HG03520 (cell line): Measurements from ENCODE around the gene TXNDC12.
"Not testable (repeated sequence)": the region's sequence is repeated elsewhere in the genome, so short reads cannot be mapped to it uniquely, and the experiment has no call there.

Source experiments
- ATAC-seq: cut with Tn5 transposase; IDR thresholded peaks from one replicate; pipeline ENCODE4 v1.9.1; 2021; ENCODE audit warnings: mild to moderate bottlenecking, moderate library complexity; ENCODE audit not compliant: unreplicated experiment

Gene TXNDC12

DNA sequence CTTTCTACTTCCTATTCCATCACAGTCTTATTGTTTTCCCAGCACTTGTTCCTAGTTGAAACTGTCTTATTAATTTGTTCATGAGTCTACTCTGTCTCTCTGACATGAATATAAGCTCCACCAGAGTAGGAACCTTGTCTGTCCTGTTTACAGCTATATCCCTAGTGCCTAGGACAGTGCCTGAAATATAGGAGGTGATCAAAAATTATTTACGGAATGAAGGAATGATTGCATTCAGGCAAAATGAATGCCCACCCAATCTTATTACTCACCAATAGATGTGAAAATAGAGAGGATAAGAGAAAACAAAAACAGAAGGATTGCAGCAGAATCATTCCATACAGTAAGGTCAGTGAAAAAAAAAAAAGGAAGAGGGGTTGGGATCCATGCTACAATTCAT, 1.1 kb downstream of the TXNDC12 start:
- ATAC-seq, result no peak

DNA sequence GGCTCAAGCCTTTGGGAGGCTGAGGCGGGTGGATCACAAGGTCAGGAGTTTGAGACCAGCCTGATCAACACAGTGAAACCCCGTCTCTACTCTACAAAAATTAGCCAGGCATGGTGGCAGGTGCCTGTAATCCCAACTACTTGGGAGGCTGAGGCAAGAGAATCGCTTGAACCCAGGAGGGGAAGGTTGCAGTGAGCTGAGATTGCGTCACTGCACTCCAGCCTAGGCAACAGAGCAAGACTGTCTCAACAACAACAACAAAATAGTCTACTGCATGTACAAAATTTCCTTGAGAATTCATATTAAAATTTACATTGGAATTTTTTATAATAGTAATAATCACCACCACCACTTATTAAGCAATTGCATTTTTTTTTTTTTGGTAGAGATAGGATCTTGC, 5.7 kb downstream of the TXNDC12 start:
- not testable (repeated sequence) for ATAC-seq

DNA sequence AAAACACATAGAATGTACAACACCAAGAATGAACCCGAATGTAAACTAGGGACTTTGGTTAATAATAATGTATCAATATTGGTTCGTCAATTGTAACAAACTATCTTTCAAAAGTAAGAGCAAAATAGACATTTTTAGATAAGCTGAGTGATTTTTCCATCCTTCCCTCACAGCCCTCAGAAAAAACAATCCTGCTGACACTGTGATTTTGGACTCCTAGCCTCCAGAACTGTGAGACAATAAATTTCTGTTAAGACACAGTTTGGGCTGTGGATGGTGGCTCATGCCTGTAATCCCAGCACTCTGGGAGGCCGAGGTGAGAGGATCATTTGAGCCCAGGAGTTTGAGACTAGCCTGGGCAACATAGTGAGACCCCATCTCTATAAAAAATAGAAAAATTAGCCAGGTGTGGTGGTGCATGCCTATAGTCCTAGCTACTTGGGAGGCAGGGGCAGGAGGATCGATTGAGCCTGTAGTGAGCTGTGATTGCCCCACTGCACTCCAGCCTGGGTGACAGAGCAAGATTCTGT, 9.3 kb downstream of the TXNDC12 start:
- not testable (repeated sequence) for ATAC-seq

DNA sequence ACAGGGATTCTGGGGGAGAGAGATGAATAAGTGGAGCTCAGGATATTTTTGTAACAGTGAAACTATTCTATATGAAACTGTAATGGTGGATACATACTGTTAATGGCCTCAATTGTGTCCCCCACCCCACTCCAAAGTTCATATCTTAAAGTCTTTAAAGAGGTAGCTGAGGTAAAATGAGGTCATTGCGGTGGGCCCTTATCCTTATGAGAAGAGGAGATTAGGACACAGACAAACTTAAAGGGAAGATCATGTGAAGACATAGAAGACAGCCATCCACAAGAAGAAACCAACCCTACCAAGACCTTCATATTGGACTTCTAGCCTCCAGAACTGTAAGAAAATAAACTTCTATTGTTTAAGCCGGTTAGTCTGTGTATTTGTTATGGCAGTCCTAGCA, 9.8 kb downstream of the TXNDC12 start:
- ATAC-seq, result no peak

DNA sequence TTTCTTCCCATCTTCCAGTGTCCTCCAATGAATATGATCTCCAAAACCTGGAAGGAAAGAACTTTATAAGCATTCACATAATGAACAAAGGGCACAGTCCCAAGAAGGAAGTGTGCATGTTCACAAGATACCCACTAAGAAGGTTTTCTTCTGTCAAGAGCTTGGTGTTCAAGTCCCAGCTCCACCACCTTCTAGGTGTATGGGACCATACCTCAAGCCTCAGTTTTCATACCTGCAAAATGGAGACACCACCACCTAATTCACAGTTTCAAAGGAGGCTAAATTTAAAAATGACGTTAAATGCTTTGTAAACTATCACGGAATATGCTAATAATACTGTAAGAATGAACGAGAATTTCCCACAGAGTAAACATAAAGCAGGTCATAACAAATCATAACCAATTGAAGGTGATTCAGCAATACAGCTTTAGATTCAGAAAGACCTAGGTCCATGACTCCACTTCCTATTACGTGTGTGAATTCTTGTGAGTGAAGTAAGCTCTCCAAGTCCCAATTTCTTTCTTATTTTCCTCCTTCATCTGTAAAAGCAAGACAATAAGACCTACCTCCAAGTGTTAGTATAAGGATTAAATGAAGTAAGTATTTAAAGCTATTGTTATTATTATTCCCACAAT, 13.3 kb downstream of the TXNDC12 start:
- ATAC-seq, result no peak

DNA sequence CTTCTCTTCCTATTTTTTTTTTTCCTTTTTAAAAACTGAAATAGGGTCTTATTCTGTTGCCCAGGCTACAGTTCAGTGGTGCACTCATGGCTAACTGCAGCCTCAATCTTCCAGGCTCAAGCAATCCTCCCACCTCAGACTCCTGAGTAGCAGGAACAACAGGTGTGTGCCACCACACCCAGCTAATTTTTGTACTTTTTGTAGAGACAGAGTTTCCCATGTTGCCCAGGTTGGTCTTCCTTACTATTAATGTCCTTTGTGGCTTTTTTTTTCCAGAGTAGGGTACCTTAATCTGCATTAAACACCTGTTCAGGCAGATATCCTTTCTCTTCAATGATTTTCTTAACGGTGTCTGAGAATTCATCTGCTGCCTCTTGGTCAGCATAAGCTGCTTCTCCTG, 17.1 kb downstream of the TXNDC12 start:
- ATAC-seq, result no peak

DNA sequence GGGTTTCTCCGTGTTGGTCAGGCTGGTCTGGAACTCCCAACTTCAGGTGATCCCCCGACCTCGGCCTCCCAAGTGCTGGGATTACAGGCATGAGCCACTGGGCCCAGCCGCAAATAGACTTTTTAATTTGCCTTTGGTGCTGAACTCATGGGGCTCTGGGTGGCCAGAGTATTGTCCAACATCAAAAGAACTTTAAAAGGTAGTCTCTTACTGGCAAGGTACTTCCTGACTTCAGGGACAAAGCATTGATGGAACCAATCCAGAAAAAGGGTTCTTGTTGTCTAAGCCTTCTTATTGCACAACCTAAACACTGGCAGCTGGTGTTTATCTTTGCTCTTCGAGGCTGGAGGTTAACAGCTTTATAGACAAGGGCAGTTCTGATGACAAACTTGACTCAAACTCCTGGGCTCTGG, 17.6 kb downstream of the TXNDC12 start:
- ATAC-seq, result no peak

DNA sequence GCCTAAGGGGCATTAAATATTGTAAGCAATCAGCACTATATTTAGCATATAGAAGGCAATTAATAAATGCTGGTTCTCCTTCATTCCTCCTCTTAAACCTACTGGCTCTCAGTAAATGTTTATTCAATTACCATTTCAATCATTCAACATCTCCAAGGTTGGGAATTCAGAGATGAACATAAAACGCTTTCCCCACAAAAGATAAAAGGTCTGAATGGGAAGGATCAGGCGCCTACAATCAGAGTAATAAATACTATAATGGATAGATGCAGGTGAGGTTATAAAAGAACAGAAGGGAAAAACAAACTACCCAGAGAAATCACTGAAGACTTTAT, 21.0 kb downstream of the TXNDC12 start:
- no peak for ATAC-seq

DNA sequence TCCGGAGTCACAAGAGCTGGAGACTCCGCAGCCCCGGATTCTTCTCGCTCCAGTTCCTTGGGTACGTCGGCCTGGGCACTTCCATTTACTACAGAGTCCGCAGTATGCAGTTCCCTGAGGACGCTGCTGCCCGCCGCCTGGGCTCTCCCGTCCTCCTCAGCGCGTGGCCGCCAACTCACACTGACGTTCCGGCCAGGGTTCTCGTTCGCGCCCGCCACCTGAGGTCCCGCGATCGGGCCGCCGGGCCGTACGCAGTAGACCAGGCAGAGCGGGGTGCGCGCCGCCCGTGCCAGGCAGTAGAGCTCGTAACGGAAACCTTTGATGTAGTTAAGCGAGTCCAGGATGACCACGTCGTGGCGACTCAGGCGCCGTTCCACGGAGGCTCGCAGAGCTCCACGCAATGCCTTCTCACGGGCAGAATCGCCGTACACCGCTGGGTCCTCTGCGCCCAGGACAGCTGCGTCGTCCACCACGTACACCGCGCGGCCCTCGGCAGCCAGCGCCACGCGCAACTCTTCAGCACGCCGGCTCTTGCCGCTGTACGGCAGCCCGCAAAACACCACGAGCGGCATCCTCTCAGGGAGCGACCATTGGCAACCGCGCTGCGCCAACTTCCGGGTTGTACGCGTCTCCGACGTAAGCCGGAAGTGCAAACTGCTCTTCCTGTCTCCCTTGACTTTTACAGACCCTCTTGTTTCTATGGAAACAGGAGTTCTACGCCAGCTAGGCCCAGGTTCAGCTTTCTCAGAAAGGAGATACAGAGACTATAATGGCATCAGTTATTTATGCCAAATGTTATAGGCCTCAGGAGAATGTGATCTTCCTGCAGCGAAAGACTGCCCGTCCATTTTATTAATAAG, 21.6 kb downstream of the TXNDC12 start, which contains the start of gene KTI12:
Gene KTI12 (minus strand): TSS at position 621 of the 860 bp plus-strand sequence. CDS start 49 bp downstream, at position 572.
- ATAC-seq, result peak; percentile 84

DNA sequence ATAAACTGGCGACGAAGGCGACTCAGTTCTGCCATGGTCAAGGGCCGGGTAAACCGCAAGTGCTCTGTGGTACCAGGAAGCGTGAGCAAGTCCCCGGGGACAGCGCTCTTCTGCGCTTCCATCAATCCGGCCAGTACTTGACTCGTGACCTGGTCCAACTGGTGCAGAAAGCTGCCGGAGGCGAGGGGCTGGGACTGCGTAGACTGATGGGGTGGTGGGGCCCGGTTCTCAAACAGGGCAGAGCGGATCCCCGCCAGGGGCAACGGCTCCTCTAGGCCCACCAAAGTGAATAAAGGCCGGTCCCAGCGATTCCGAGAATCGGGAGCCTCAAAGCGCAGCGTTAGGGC, 22.2 kb downstream of the TXNDC12 start:
- peak; percentile 36 for ATAC-seq

DNA sequence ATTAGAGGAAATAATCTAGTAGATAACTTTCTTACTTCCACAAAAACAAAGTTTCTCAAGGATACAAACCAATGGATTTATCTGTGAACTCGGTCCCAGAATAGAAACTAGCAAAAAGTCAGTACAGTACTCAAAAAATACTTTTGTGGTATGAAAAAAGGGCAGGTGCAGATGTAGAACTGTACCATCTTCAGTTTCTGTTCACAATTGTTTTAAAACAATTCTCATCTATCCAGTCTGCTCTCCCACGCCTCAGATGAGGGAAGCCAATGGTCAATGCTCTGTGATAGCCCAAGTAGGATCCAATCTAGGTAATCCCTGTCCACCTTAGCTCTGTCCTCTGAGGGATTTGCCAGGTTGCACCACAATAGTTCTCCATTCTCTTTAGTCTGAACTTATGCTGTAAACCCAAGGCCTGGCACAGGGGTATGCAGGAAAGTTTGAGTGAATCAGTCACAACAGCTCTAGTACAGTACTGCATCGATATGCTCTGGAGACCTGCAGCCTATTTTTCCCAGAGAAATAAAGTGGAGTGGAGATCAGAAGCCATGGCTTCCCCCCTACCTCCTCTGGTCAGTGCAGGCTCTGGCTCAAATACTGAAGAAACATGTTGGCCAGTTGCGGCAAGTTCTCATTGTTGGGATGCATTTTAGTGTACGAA, 22.7 kb downstream of the TXNDC12 start:
- ATAC-seq, result no peak

DNA sequence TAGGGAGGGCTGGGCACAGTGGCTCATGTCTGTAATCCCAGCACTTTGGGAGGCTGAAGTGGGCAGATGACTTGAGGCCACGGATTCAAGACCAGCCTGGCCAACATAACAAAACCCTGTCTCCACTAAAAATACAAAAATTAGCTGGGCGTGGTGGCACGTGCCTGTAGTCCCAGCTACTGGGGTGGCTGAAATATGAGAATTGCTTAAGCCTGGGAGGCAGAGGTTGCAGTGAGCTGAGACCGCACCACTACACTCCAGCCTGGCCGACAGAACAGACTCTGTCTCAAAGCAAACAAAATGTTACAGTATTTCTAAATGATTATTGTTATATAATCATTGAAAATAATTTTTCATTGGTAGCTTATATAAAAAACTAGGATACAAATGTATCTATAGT, 26.2 kb downstream of the TXNDC12 start:
- not testable (repeated sequence) for ATAC-seq

DNA sequence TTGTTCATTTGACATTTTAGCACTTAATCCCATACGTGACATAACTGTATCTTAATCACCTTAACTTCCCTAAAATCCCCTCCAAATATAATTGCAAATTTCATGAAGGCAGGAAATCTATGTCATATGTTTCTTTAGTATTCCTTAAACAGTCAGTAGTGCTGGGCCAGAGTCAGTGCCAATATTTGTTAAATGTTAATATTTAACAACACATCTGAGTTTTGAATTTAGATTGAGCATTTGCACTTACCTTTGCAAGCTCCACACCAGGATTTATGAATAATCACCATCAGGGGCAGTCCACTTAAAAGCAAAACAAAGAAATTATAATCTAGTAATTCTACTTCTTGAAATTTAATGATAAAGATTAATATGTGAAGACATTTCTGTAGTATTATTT, 26.7 kb downstream of the TXNDC12 start:
- ATAC-seq, result no peak

DNA sequence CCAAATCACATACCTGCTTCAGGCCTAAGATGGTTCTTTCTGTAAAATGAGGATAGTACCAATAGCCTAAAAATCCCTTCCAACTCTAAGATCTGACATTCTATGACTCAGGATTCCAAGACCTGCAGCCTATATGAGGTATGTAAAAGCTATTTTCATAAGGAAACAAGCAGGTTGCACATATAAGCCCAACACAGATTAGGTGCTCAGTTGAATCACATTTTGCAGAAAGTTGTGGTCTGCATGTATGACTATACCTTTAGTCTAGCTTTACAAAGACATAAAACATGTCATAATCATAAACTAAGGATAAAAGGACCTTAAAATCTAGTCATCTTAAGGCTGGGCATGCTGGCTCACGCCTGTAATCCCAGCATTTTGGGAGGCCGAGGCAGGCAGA, 28.7 kb downstream of the TXNDC12 start:
- no peak for ATAC-seq

DNA sequence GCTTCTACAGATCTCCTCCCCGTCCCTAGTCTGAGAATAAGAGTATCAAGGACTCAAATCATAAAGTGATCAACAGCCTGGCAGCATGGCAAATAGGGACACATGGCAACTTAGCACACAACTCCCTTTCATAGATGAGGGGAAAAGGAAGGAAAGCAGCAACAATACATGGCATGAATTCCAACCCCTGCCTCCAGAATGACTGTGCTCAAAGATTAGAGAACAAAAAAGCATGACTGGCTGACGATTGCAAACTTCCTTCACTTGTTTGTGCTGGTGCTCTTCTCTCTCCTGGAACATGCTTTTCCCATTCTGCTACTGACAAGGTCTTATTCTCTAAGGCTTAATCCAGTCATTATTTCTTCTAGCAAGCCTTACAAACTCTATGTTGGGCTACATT, 32.9 kb downstream of the TXNDC12 start:
- no peak for ATAC-seq

DNA sequence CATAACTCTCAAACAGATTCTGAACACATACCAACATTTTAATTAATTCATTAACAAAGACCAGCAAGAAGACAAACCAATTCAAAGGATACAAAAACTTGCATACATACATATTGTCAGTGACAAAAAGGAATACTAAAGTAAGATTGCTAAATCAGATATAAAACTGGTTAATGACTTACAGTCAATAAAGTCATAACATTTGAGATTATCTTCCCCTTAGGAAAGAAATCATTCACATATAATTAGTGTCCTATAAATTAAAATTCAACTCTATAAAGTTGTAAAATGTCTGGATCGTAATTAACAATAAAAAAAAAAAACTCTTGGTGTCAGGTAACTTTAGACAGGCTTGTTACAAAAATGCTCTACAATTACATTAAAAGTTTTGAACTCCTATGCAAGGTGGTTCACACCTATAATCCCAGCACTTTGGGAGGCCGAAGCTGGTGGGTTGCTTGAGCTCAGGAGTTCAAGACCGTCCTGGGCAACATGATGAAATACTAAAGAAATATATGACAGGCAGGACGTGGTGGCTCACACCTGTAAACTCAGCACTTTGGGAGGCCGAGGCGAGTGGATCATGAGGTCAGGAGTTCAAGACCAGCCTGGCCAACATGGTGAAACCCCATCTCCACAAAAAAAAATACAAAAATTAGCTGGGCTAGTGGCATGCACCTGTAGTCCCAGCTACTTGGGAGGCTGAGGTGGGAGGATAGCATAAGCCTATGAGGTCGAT, 46.8 kb downstream of the TXNDC12 start:
- ATAC-seq, result no peak

DNA sequence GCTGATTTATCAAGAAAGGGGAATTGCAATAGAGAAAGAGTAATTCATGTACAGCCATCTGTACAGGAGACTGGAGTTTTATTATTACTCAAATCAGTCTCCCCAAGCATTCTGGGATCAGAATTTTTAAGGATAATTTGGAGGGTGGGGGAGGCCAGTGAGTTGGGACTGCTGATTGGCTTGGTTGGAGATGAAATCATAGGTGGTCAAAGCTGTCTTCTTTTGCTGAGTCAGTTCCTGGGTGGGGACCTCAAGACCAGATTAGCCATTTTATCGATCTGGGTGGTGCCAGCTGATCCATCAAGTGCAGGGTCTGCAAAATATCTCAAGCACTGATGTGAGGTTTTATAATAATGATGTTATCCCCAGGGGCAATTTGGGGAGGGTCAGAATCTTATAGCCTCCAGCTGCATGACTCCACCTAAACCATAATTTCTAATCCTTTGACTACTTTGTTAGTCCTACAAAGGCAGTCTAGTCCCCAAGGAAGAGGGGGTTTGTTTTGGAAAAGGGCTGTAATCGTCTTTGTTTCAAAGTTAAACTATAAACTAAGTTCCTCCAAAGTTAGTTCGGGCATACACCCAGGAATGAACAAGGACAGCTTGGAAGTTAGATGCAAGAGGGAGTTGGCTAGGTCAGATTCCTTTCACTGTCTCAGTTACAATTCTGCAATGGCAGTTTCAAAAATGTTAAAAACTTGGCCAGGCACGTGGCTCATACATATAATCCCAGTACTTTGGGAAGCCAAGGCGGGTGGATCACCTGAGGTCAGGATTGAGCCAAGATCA, 47.6 kb downstream of the TXNDC12 start:
- no peak for ATAC-seq

DNA sequence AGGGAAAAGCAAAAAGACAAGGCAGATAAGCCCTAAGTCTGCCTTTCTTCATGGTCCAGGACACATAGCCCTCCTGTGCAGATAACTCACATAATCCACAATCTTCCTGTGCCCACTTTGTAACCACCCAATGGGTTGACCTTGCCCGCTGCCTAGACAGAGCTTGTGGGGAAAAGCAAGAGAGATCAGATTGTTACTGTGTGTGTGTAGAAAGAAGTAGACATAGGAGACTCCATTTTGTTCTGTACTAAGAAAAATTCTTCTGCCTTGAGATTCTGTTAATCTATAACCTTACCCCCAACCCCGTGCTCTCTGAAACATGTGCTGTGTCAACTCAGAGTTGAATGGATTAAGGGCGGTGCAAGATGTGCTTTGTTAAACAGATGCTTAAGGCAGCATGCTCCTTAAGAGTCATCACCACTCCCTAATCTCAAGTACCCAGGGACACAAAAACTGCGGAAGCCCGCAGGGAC, 48.9 kb downstream of the TXNDC12 start:
- not testable (repeated sequence) for ATAC-seq

DNA sequence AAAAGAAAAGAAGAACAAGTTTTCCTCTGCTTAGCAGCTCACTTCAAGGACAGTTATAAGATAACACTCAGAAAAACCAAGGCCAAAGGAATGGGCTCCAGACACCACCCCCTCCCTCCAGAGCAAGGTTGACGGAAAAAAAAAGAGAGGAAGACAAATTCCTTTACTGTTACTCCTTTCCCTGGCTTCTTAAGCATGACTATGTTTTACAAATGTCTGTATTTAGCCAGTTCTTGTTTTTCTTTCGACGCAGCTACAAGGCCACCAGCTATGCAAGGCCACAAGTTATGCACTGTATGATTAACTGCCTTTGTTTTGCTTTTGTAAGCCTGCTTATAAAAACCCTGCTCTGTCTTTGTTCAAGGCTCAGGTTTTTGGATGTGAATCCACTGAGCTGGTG, 49.4 kb downstream of the TXNDC12 start:
- not testable (repeated sequence) for ATAC-seq

DNA sequence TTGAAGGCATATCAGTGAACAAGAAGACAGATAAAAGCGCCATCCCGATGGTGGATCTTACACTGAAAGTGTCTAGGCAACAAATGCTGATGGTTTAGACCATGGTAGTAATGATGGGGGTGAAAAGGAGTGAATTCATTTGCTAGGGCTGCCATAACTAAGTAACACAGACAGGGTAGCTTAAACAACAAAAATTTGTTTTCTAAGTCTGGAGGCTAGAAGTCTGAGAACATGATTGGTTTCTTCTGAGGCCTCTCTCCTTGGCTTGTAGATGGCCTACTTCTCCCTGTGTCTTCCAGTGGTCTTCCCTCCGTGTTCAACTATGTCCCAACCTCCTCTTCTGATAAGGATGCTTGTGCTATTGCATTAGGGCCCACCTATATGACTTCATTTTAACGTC, 51.1 kb downstream of the TXNDC12 start:
- ATAC-seq, result no peak
